ENCODE measurements around the gene BABAM1.
"Not testable (repeated sequence)": the region's sequence is repeated elsewhere in the genome, so short reads cannot be mapped to it uniquely, and the experiment has no call there.

BABAM1 gene

DNA sequence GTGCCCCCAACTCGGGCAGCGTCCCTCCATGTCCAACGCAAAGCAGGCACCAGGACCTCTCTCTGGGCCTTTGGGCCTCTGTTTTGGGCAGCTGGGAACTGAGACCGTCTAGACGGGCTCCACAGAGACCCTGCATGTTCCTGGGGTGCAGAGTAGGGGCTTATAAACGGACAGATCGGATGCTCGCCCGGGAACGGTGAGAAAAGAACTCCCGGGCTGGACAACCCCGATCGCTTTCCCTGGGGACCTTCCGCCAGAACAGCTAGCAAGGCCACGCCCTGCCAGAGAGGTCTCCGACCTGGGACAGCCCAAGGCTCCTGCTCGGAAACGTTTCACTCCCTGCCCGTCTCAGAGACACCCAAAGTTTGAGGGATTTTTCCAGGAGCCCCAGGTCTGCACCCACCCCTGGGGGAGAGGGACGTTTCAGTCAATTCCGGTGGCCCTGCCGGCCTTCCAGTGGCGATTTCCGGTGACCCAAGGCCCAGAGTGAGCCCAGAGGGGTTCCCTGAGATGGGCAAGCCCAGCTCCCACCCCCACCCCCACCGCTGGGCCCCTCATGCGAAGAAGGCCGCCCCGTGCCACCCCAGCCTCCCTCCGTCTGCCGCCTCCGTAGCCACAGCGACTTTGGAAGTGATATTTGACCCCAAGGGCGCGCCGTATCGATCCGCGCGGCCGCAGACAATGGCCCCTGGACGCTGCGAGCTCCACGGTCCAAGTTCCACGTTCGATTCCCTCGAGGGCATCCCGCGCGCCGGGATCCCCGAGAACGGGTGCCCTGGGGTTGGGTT lies 23.2 kb upstream of the BABAM1 start:
- no peak for DNase-seq

GRCh38 chr19:17244618-17245534 lies 22.4 kb upstream of the BABAM1 start:
- DNase-seq, result no peak

- DNase-seq, result no peak
These were observed 21.7 kb upstream of the BABAM1 start, which contains the start of gene NR2F6 for GRCh38 chr19:17245535-17245984. TSS of gene NR2F6 (minus strand) at chr19:17245919. CDS start at chr19:17245220, 699 bp downstream.

GRCh38 chr19:17246681-17247425 lies 20.4 kb upstream of the BABAM1 start:
- no peak for DNase-seq

DNA sequence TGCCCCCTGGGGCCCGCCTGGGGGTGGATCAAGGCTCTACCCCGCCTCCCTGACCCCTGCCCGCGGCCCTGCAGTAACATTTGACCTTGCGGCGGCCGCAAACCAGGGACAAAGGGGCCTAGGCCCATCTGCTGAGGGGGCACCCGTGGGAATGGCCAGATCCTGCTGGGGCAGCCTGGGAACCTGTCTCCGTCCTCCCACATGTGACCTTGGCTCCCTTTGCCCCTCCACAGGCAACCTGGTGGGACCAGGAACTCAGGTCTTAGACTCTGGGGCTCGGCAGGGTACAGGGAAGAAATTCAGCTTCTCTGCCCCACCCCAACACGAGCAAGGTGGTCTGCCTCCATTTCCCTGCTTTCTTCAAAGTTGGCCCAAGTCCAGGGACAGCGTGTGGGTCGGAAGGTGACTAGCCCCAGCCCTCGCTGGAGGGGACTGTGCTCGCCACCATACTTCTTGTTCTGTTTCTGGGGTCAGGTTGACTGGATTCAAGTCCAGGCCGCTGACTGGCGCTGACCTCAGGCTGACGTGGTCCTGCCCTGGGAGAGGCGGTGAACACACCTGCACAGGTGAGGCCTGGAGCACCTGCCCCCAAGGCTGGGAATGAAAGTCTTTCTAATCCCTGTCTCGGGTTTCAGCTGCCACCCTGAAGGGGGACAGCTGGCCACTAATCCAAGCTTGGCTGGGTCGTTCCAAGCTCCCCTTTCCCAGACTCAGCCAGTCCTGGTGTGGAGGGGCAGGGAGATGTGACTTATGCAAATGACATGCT lies 19.0 kb upstream of the BABAM1 start:
- peak; percentile 49 for DNase-seq

DNA sequence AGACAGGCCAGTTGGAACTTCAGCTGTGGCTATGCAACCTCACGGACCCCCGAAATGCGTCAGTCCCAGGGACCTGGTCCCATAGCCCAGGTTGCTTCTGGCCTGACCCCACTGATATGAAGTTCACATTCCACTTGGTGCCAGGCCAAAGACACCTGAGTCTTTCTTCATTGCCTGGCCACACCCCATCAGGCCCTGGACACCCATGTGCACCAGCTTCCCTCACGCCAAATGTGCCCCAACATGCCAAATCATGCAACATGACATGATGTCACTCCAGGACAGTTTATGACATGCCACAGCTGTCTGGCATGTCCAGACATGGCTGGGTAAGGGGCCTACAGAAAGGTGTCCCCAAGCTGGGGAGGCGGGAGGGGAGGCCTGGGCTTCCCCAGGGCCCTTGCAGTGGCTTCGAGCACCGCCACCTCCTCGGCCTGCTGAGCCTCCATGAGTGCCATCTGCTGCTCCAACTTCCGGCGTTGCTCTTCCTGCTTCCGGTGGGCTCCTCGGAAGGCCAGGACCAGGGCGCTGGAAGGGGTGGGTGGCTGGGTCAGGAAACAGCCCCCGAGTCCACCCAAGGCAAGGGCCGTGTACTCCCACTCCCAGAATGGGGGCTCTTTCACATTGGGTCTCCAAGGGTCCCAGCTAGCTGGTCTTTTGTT lies 17.2 kb upstream of the BABAM1 start:
- DNase-seq, result no peak

DNA sequence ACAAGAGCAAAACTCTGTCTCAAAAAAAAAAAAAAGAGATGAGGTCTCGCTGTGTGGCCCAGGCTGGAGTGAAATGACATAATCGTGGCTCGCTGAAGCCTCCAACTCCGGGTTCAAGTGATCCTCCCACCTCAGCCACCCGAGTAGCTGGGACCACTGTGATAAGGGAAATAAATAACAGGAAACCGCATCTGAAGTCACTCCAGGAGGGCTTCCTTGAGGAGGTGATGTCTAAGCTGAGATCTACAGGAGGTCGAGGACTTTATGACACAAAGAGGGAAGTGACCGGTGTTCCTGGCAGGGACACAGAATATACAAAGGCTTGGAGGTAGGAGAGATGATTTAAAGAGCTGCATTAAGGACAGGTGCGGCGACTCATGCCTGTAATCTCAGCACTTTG lies 12.6 kb upstream of the BABAM1 start:
- no peak for DNase-seq

- DNase-seq, result no peak
These were observed 12.1 kb upstream of the BABAM1 start for GRCh38 chr19:17255150-17255621.

DNA sequence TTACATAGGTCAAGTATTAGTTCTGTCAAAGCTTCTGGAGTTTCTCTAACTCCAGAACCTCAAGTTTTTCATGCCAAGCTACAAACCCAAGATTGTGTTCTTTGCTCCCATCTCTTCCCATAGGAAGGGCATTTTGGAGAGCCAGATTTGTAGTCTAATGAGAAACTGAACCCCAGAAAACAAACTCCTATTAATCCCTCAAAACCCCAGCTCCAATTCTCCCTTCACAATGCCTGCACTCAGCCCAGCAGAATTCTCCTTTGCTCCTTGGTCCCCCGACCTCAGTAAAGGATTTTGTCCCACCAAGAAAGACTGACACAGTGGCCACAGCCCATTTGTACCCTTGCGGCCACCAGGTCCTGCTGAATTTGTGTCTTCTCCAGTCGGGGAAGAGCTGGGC lies 11.1 kb upstream of the BABAM1 start:
- no peak for DNase-seq

DNA sequence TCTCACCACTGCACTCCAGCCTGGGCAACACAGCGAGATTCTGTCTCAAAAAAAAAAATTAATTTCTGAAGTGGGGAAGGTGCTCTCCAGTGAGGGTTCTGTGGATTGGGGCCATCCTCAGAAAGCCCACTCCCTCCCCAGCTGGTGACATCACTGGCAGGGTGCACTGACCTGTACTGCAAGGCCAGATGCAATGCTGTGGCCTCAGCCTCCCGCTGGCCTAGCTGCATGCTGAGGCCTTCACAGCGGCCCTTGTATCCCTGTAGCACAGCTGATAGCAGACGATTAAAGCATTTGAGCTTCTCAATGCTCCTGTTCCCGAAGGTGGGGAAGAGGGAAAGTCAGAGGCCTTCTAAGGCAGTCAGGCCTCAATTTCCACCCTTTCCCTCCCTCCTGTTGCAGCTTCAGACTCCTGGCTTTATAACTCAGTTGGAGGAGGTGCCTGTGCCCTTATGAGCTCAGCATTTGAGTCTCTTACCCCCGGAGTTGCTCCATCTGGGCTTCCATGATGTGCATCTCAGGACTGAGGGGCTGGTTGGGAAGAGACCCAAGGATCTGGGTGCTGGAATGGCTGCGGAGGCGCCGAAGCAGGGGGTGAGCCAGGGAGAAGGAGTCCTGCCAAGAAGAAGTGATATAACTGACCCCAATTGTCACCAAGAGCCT lies 8.0 kb upstream of the BABAM1 start:
- no peak for DNase-seq

GRCh38 chr19:17259934-17260333 lies 7.3 kb upstream of the BABAM1 start:
- DNase-seq, result no peak

DNA sequence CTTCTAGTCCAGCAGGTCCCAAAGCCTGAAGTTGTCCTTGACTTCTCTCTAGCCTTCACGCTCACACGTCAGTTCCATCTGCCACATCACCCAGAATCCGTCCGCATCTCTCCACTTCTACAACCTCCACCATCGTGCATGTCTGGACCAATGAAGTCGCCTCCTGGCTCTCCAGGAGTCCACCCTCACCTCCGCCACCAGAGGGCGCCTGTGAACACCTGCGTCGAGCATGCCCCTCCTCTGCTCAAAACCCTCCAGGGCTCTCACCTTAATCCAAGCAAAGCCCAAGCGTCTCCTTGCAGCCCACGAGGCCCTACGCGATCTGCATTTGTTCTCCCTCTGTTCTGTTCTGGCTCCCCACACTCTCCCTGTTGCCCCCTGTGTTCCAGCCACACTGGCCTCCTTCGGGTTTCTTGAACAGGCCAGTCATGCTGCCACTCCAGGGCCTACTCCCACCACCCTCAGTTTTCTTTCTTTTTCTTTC lies 6.4 kb upstream of the BABAM1 start:
- peak; percentile 82 for DNase-seq

DNA sequence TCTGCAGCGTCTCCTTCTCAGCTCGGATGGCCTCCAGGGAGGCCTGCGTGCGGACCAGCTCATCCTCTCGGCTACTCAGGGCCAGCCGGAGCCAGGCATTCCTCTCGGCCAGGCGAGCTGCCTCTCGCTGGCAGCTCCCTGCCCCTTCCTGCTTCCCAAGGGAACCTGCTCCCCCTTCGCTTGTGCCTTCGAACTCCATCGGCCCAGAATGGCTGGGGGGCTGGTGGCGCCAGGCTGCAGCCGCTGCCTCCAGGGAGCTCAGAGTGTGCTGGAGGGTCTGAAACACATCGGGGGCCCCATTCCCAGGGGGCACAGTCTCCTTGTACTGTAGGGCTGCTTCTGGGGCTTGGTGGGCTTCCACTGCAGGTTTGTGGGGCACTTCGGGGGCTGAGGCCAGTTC lies 4.7 kb upstream of the BABAM1 start:
- no peak for DNase-seq

DNA sequence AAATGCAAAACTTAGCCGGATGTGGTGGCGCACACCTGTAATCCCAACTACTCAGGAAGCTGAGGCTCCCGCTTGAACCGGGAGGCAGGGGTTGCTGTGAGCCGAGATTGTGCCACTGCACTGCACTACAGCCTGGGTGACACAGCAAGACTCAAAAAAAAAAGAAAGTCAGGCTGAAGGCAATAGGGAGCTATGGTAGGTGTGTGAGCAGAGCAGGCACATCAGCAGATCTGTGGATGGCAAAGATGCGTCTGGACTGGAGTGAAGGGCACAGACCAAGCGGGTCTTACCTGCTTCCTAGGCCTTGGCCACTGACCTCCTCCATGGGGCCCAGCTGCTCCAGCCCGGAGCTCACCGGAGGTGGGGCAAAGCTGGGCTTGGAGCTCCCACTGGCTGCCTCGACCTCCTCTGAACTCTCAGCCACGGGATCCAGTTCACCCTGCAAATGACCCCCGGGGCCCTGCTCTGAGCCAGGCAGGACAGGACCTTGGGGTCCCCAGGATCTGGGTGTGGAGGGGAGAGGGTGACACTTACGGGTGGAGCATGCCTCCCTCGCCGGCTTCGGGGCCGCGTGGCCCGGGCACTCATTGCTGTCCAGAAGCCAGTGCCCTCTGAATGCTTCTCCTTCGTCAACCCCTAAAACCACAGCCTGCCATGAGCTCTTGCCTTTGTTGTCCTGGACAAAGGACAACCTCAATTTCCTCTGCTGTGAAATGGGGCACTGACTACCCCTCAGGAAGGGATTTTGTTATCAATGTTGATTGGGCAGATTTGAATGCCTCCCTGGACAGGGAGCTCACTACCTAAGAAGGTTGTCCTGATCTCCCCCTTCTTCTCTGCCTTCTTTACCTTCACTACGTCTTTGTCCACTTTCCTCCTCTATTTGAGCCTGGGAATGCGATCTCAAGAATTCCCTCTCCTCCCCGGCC lies 3.3 kb upstream of the BABAM1 start:
- no peak for DNase-seq

GRCh38 chr19:17264641-17264979 lies 2.6 kb upstream of the BABAM1 start, which contains the start of gene USHBP1:
TSS of gene USHBP1 (minus strand) at chr19:17264745. CDS start at chr19:17264299, 446 bp downstream.
- no peak for DNase-seq

GRCh38 chr19:17266026-17266425 lies 1.2 kb upstream of the BABAM1 start:
- no peak for DNase-seq

DNA sequence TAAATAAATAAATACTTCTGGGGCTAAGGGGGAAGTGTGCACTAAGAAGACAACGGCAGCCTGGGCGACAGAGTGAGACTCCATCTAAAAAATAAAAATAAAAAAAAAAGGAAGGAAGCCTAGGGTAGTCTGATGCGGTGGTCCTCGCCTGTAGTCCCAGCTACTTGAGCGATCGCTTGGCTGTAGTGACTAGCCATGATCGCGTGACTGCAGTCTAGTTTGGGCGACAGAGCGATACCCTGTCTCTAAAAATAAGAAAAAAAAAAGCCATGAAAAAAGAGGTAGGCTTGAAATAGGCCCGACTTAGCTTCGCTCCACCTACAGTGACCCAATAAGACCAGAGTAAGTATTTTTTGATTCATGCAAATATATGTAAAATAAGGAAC lies 661 bp upstream of the BABAM1 start:
- no peak for DNase-seq

DNA sequence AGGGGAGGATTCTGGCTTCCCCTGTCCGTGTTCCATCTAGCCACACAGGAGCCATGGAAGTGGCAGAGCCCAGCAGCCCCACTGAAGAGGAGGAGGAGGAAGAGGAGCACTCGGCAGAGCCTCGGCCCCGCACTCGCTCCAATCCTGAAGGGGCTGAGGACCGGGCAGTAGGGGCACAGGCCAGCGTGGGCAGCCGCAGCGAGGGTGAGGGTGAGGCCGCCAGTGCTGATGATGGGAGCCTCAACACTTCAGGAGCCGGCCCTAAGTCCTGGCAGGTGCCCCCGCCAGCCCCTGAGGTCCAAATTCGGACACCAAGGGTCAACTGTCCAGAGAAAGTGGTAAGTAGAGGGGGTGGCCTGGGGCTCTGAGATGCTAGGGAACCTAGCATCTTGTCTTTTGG lies 1.5 kb downstream of the BABAM1 start:
- DNase-seq, result no peak

DNA sequence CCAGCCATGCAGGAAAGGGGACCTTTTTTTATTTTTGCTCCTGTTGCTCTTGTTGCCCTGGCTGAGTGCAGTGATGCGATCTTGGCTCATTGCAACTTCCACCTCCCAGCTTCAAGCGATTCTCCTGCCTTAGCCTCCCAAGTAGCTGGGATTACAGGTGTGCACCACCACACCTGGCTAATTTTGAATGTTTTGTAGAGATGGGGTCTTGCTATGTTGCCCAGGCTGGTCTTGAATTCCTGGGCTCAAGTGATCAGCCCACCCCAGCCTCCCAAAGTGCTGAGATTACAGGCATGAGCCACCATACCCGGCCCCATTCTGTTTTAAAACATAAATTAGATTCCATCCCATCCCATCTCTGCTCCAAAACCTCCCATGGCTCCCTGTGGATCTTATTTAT lies 7.6 kb downstream of the BABAM1 start:
- not testable (repeated sequence) for DNase-seq

Data from NCI-H524 treated with DMSO at 0.1 percent for 48 hours (cell line).